Esophagus muscularis mucosa (tissue), 3 donors: ENCODE results near the gene ERGIC1.

ENCODE experiments used
- CTCF ChIP-seq, 3 experiments: fragments of 200-600 bp in 2 of 3; fragments of 450-650 bp in 1 of 3; sonication (generic) in 2 of 3; IDR thresholded peaks; one replicate each; pipeline ENCODE4 v1.5.1; 2017 to 2019; ENCODE audit warnings: antibody characterized with exemption in 3 of 3, mild to moderate bottlenecking in 2 of 3, moderate library complexity in 1 of 3
- POLR2A ChIP-seq: fragments of 450-650 bp; IDR thresholded peaks from one replicate; pipeline ENCODE4 v1.6.1; 2017; ENCODE audit warnings: antibody characterized with exemption, moderate library complexity, mild to moderate bottlenecking, low read depth

GRCh38 chr5:172805736-172806255 lies 28.3 kb upstream of the ERGIC1 start:
- TF ChIP-seq POLR2A = no peak
- TF ChIP-seq CTCF (IDR thresholded peaks at IDR 0.05) = no peak
